HG03097 (cell line): Measurements from ENCODE around the gene MTREX.

Experiments
- ATAC-seq: cut with Tn5 transposase; IDR thresholded peaks from one replicate; pipeline ENCODE4 v1.9.1; 2021; ENCODE audit not compliant: unreplicated experiment, low FRiP score

The MTREX gene

DNA sequence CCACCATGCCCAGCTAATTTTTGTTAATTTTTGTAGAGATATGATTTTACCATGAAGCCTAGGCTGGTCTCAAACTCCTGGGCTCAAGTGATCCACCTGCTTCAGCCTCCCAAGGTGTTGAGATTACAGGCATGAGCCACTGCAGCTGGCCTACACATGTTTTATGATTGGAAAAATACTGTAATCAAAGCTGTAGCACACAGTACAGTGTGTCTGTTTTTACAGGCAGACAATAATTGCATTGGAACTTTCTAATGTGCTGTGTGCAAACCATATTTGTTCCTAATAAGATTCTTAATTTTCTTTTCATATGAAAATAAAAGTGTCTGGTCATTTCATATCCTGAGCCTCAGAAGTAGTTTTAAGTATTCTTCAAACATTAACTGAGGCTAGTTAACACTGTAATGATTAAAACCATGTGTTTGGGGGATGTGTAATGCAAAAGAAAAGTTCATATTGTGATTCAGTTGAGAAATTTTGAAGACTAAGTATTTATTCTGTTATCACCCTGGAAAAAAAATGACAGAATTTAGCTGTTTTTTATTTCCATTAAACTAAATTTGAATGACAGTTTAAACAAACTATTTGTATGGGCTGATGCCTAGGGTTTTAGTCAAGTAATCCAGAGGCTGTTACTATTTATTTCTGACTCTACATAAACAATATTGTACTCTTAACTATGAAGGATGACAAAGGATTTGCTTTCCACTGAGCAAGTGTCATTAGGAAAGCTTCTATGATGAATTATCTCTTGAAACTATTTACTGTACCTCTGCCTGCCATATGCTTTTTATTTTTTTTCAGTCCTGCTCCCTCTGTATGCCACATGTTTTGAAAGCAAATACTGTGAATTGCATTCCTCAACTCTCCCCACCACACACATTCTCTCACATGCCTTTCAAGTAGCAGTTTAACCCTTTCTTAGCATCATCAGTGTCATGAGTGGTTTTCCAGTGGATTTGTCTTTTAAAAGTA, 111.5 kb downstream of the MTREX start:
- no peak for ATAC-seq

DNA sequence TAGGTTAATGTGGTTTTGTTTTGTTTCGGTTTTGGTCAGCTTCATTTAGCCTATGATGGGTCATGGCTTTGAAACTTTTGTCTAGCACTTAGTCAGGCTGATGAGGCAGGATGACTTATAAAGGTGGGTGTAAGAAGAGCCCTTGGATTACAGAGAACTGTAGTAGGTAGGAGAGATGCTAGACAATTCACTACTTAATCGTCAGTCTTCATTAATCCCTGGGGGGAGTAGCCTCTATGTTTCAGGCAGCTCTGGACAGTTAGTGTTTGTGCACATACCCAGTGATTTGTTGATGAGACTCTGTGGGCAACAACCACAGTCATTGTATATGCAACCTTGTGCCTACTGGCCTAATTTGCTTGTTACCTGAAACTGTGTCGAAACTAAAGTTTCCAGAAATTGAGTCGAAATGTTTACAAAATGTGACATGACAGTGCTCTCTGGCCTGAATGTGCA, 113.3 kb downstream of the MTREX start:
- ATAC-seq: peak; percentile 84

DNA sequence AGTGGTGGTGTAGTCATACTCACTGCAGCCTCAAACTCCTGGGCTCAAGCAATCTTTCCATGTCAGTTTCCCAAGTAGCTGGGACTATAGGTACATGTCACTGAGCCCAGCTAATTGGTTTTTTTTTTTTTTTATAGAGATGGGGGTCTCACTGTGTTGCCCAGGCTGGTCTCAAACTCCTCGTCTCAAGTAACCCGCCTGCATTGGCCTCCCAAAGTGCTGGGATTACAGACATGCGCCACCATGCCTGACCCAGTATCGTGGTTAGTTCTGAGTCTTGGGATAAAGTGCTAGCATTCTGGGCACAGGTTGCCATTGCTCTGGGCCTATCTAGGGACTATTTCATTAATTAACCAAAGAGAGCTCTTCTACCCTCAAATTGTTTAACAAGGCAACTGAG, 118.7 kb downstream of the MTREX start:
- ATAC-seq: no peak

DNA sequence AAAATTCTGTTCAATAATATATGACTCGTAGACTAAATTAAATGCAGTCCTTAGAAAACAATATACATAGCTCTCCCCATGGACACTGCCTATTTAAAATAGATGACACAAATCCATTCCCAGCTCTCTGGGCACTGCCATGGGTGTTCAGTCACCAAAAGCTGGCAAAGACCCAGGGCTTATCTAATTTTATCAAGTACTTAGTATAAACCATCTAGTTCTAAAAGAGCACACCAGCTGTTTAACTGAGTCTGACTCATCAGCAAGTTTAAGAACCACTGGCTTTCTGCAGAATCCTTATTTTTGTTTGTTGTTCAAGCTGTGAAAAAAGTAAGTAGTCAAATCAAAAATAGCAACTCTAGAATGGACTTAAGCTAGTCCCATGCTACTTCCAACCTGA, 119.4 kb downstream of the MTREX start:
- ATAC-seq: no peak

DNA sequence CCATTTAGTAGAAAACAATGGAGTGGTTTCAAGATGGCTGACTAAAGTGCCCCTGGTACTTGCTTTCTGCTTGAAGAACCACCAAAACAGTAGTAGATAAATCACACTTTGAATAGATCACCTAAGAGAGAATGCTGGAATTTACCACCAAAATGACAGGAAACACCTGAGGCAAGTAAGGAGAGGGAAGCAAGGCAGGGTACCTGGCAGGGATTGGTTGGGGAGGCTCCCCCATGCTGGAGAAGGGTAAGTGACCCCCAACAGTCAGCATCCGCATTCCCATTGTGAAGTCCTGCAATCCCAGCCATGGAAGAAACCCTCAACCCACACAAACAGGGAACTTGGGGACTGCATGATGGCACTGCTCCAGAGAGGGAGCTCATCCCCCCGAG, 121.4 kb downstream of the MTREX start:
- no peak for ATAC-seq

DNA sequence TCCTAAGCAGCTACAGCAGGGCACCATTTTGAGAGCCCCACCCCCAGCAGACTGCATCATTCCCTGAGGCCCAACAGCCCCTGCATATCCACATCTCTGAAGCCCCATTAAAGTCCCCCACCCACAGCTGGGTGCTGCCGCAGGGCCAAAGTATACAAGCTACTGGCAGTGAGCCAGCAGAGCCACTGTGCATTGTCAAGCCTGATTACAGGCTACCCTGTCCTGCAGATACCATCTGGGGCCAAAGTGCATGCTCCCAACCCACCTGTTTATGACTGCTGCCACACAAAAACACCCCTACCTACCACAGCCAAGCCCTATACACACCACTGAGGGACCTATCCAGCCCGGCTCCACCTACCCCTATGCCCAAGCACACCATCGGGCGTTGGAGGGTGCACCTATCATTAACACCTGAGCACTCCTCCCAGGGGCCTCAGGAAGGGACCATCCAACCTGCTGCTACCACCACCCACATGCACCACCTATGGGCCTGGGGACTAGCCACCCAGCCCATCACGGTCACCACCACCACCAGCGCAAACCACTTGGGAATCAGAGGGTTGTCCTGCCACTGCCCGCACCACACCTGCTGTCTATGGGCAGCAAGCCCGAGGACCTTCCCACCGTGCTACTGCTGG, 121.9 kb downstream of the MTREX start:
- ATAC-seq: no peak

DNA sequence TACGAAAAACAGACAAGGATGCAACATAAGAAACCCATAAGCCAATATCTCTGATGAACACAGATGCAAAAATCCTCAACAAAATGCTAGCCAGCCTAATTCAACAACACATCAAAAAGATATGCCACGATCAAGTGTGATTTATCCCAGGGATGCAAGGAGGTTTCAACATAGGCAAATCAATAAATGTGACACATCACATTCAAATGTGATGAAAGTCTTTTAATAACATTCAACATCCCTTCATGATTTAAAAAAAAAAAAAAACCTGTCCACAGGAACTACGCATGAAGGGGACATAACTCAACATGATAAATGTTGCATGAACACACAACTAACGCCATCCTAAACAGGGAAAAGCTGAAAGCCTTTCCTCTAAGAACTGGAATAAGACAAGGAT, 124.8 kb downstream of the MTREX start:
- ATAC-seq: no peak

DNA sequence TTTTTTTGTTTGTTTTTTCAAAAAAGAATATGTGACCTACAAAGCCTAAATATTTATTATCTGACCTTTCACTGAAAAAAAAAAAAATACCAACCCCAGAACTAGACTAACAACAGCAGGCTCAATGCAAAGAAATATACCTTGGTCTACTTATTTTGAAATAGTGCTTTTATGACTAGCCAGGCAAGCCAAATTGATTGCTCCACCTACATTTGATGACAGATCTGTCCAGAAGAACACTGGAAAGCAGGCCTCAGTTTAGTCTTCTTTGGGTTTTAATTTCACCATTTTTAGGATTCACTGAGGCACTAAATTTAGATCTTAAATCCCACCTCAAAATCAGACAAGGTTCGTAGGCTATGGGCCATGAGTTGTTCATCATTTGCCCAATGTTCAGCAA, 129.7 kb downstream of the MTREX start:
- no peak for ATAC-seq

DNA sequence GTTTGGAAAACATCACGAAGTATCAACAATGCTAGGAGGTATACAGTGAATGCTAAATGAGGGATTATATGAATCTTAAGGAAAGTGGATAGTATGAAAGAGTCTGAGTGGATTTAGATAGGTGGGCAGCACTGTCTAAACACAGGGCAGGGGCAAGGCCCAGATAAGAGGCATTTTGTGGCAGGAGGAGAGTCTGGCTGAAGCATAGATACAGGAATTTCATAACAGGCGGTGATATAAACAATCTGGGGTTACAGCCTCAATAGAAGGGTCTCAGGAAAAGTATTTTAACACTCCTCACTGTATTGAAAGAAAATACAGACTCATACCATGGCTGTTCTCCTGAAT, 130.0 kb downstream of the MTREX start:
- ATAC-seq: no peak

DNA sequence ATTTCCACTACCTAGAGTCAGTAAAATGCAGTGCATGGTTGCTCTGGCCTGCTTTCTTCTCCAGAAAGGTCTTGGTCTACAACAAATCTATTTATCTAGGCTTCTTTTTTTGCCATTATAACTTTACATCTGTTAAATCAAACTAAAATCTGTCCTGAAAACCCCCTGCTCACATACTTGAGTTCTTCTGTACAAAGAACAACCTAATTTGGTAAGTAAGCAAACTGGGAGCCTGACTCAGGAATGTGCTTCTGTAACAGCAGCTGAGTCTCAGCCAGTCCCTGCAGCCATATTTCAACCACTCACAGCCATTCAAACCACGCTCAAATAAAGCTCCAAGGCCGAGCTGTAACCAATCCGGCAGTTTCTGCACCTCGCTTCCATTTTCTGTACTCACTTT, 131.2 kb downstream of the MTREX start:
- no peak for ATAC-seq

DNA sequence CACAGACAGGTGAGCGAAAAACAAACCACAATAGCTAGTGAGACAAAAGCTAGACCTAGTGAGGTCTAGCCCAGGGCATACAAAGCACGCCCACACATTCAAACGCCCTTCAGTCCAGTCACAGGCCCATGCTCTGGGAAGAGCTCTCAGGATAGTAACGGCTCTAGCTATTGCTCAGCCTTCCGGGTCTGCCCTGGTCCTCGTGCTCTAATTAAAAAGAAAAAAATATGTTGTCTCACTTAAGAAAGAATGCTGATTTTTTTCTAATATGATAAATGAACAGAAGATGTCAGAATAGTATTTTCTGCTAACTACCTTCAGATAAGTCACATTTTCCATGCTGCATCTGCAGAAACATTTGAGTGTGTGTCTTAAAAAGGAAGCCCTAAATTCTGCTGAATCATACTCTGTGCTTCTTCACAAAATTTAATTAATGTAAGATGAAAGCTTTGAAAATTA, 132.4 kb downstream of the MTREX start:
- ATAC-seq: no peak

DNA sequence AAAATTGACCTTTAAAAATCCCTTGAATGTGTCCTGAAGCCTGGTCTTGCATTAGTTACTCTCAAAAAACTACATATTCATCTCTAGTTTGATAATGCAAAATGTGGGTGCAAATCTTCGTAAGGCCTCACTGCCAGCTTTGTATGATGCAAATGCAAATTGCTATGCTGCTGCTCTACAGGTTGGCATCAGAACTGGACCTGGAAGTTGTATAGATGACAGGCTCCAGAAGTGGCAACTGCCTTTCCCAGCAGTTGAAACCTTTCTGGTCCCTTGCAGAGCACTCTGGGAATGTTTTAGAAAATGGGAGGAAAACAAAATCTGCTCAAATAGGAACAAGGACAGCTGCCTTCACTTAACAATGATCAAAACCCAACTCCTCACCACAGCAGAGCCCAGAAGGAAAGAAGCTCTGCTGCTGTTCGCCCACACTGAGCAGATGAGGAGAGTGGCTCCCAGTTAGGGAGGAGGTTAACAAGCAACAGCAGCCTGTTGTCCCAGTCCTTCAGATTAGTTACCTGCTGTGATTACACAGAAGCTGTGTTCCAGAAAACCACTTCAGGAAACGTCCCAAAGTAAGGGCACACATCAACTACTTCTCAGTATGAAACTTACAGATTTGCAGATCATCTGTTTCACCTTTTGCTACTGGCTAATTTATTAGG, 133.4 kb downstream of the MTREX start:
- ATAC-seq: no peak

DNA sequence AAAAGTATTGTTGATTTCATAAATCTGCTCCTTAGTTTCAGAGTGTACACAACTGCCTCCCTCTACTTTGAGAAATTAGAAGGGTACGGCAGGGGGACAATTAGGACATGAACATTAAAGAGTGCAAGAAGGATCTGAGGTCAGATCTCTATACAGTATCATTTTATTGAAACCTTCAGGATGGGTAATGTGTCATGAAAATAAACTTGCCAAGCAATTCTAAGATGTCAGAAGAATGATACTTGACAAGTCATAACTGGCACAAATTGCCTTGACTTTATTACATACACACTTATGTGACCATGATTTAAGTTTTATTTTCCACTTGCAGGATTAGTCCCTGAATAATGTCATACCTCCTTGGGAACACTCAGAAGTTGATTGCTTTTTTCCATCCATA, 134.2 kb downstream of the MTREX start:
- ATAC-seq: no peak

DNA sequence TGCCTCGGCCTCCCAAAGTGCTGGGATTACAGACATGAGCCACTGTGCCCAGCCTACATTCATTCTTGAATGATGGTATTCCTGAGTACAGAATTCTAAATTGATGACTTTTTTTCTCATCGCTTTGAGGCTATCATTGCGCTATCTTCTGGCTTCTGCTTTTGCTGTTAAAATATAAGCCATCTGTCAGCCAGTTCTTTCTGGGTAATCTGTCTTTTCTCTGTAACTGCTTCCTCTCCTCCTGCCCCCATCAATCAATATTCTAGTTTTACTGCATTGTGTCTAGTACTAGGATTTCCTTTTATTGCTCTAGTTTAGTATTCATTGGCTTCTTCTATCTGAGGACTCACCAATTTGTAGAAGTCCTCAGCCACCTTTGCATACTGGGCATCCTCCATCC, 138.0 kb downstream of the MTREX start:
- ATAC-seq: no peak

DNA sequence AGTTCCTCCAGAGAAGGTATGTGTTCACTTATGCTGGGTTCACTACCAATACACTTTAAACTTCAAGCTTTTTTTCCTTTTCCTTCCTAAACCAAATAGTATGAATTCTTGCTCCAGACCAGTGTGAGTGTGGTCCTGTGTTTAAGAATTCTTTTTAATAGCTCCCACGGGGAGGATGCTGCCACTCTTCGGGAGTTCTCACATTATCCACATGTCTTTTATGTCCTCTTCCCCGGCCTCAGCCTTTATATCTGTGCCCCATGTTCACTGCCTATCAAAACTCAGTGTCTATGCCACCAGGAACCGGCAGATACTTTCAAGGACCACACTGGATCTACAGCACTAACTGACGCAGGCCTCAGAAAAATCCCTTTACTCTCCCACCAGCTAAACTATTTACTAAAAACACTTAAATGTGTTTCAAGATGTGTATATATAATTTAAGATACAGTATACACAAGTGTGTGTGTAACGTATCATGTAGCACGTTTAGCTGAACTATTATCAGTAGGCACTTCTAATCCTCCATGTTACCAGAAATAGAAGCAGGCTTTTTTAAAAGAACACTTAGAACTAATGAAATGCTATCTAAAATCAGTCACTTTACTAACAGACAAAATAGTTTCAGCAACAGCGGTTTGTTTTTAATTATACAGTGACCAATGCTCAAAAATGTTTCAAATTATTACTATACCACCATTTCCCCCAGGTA, 139.0 kb downstream of the MTREX start:
- no peak for ATAC-seq

DNA sequence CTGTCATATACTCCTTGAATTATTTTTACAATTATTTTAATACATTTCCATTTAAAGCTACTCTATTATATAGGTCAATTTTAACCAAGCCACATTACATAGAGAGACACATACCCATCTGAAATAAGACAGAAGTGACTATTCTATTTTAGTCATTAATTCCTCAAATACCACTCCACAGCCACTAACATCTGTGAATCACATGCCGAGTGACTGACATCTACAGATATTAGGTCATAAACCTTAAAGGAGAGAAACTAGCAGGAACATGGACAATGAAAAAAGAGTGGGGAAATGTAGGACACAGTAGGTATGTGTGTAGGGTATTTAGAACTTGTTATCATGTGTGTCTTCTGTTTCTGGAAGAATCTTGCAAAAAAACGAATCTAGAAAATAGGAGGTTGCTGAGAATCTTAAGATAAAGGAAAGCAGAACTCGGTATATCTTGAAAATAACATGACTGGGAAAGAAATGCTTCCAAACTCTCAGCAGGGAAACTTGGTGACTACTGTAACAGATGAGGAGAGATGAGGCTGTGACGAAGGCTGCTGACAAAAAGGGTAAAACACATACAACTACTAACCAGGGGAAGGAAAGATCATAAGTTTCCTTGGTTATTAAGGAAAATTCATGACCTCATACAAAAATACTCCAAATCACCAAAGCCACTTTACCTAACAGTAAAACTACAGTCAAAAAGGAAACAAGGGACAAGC, 142.4 kb downstream of the MTREX start:
- no peak for ATAC-seq

DNA sequence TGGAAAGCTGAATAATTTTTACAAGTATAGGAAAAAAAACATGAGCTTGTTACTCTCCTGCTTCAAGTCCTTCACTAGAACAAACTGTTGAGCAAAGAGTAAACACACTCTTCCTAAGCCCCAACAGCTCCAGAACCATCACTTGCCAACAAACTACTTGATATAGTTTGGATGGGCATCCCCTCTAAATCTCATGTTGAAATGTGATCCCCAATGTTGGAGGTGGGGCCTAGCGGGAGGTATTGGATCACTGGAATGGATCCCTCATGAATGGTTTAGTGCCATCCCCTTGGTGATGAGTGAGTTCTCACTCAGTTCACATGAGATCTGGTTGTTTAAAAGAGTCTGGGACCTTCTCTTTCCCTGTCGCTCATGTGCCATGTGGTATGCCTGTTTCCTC, 144.2 kb downstream of the MTREX start:
- no peak for ATAC-seq

DNA sequence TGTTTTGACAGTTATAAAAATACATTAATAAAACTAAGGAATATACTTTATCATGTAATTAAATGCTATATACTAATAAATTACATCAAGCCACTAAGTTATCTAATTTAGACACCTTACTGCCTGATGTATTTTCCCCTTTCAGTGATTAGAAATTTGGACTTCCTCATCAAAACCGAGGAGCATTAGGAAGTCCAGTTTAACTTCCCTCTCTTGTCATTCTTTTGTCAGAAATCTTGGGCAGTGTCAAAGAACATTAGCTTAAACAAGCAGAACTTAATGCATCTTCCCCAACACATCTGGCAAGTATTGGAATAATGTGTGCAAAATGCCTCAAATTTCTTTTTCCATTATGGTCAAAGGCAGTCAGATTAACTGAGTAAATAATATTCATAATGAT, 145.4 kb downstream of the MTREX start:
- no peak for ATAC-seq

DNA sequence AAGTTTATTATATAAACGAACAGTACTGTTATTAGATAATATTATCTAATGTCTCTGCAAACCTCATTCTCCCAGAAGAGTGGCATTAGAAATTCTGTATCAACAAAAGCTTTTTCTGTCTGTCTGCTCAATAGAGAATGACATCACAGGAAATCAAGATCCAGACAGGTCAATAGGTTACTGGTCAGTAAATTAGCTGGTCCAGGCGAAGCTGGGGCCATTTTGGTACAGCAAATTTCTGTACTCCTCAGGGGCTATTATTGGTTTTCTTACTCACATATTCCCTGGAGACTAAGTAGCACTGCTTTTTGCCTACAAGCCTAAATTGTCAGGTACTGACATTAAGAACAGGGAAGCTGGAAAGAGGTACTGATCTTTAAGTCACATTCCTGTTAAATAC, 146.5 kb downstream of the MTREX start:
- ATAC-seq: no peak

DNA sequence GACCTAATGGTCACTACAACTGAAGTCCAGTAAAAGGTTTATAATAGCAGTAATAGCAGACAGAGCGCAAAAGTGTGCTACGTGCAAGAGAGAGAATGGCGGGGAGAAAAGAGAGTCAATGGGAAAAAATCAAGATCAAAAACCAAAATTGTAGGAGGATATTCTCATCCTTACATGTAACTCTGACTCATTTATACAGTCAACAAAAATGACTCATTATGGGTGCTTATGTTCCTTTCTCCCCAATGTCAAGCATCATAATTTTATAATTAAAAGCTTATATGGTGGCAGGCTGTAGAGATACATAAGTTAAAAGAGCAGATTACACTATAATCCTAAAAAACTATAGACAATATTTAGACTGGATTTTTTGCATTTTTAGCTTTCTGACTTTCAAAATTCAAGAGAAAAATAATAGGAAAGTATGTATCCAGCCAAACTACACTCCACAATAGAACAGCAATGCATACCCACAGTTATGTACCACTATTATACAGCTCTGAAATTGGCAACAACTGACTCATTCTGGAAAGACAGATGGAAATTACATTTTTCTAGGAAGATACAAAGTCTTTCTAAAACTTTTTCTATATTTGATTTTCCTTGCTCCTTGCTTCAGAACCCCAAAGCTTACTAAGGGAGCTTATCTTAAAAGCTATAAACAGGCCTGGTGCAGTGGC, 148.6 kb downstream of the MTREX start:
- ATAC-seq: no peak
